GM18858 (cell line): ENCODE measurements around the gene KRTAP5-1.
"Not testable (repeated sequence)": the region's sequence is repeated elsewhere in the genome, so short reads cannot be mapped to it uniquely, and the experiment has no call there.

Experiments used
- ATAC-seq: cut with Tn5 transposase; IDR thresholded peaks from one replicate; pipeline ENCODE4 v1.9.1; 2021; ENCODE audit not compliant: unreplicated experiment

Gene KRTAP5-1, protein sequence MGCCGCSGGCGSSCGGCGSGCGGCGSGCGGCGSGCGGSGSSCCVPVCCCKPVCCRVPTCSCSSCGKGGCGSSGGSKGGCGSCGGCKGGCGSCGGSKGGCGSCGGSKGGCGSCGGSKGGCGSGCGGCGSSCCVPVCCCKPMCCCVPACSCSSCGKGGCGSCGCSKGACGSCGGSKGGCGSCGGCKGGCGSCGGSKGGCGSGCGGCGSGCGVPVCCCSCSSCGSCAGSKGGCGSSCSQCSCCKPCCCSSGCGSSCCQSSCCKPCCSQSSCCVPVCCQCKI

DNA sequence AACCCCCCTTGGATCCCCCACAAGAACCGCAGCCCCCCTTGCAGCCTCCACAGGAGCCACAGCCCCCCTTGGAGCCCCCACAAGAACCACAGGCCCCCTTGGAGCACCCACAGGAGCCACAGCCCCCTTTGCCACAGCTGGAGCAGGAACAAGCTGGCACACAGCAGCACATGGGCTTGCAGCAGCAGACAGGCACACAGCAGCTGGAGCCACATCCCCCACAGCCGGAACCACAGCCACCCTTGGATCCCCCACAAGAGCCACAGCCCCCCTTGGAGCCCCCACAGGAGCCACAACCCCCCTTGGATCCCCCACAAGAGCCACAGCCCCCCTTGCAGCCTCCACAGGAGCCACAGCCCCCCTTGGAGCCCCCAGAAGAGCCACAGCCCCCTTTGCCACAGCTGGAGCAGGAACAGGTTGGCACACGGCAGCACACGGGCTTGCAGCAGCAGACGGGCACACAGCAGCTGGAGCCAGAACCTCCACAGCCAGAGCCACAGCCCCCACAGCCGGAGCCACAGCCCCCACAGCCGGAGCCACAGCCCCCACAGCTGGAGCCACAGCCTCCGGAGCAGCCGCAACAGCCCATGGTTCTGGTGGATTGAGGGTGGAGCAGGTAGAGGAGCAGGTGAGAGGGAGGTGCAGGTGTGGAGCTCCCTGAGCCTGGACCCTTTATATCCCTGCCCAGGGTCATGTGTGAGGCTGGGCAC, at the start of gene KRTAP5-1:
TSS of gene KRTAP5-1 (minus strand) at position 623 of the 710 bp plus-strand sequence. CDS start at position 589, 34 bp downstream.
- ATAC-seq = not testable (repeated sequence)

DNA sequence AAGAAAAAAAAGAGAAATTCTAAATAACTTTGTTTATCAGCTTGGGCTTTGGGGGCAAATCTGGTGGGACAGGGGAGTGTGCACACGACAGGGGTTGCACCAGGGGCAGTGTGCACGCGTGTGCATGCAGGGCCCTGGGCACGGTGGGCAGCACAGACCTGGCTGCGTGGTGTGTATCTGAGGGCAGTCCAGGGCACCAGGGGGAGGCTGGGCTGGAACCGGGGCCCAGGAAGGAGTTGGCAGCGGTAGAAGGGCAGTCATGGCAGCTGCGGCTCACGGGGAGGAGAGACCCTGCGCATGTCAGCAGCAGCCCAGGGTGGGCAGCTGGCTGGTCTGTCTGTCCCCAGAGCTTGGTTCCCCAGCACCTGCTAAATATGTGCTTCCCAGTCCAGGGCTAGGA, 48.8 kb upstream of the KRTAP5-1 start:
- no peak for ATAC-seq

DNA sequence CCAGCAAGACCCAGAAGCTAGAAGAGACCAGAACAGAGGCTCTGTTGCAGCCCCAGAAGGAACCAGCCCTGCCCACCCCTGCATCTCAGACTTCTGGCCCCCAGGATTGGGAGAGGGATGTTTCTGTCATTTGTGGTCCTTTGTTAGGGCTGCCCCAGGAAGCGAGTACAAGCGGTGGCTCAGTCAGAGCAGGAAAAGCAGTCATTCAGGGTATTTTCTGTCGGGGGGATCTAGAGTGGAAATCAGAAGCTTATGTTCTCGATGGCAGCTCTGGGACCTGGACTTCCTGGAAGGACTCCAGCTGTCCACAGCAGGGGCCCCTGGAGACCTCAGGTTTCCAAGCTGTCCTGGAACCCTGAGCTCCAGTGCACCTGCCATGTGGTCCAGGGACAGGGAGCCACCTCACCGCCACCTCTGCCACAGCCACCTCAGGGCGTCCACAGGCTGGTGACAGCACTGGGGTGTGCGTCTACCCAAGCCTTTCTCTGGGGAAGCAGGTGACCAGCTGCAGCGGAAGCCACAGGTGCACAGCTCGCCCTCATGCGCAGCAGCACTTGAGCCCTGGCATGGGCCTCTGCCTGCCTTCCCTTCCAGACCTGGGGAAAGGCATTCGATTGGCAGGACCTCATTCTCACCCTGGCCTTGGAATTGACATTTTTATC, 47.1 kb upstream of the KRTAP5-1 start:
- ATAC-seq = no peak

DNA sequence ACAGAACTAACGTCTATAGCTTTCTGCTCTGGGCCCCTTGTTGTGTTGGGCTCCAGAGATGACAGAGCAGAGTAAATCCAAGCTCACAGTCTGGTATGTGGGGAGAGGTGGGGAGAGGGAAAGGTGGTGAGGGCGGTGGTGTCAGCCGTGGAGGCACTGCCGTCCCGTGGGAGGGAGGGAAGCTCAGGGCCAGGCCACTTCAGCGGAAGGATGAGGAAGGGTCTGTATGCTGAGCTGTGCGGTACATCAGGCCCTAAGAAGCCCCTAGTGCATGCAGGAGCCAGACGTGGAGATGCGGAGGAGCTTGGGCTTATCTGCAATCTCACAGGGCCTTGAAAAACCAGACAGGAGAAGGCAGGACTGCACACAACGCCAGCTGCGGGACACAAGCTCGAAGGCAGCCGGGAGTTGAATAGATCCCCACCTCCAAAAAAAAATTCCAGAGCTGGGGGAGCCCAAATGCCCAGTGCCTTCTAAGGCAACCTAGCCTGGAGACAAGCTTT, 46.0 kb upstream of the KRTAP5-1 start:
- ATAC-seq = no peak

DNA sequence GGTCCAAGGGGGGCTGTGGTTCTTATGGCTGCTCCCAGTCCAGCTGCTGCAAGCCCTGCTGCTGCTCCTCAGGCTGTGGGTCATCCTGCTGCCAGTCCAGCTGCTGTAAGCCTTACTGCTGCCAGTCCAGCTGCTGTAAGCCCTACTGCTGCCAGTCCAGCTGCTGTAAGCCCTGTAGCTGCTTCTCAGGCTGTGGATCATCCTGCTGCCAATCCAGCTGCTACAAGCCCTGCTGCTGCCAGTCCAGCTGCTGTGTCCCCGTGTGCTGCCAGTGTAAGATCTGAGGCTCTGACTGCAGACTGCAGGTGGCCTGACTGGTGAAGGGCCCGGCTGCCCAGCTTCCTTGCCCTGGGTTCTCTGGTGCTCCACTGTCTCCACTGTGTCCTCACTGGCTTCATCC, 45.2 kb upstream of the KRTAP5-1 start:
- ATAC-seq = no peak

DNA sequence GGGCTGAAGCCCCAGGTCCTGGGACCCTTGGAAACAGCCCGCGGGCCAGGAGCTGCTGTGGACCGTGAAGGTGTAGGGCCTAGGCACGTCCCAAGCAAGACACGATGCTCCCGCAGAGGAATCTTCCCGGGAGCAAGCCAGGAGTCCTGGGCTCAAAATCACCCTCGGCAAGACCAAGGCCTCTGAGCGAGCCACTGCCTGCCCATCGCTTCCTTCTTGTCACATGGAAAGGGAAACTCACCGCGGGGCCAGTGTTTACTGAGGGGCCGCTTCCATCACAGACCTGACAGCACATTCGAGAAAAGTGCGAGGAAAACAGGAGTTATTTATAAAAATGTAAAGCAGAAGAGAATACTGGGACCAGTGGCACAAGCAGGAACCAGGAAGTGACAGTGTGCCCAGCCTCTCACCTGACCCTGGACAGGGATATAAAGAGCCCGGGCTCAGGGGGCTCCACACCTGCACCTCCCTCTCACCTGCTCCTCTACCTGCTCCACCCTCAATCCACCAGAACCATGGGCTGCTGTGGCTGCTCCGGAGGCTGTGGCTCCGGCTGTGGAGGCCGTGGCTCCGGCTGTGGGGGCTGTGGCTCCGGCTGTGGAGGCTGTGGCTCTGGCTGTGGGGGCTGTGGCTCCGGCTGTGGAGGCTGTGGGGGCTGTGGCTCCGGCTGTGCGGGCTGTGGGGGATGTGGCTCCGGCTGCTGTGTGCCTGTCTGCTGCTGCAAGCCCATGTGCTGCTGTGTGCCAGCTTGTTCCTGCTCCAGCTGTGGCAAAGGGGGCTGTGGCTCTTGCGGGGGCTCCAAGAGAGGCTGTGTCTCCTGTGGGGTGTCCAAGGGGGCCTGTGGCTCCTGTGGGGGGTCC, 44.5 kb upstream of the KRTAP5-1 start, which contains the start of gene KRTAP5-5:
TSS of gene KRTAP5-5 (plus strand) at position 450 of the 860 bp plus-strand sequence. CDS start at position 516, 66 bp downstream.
- ATAC-seq = no peak

DNA sequence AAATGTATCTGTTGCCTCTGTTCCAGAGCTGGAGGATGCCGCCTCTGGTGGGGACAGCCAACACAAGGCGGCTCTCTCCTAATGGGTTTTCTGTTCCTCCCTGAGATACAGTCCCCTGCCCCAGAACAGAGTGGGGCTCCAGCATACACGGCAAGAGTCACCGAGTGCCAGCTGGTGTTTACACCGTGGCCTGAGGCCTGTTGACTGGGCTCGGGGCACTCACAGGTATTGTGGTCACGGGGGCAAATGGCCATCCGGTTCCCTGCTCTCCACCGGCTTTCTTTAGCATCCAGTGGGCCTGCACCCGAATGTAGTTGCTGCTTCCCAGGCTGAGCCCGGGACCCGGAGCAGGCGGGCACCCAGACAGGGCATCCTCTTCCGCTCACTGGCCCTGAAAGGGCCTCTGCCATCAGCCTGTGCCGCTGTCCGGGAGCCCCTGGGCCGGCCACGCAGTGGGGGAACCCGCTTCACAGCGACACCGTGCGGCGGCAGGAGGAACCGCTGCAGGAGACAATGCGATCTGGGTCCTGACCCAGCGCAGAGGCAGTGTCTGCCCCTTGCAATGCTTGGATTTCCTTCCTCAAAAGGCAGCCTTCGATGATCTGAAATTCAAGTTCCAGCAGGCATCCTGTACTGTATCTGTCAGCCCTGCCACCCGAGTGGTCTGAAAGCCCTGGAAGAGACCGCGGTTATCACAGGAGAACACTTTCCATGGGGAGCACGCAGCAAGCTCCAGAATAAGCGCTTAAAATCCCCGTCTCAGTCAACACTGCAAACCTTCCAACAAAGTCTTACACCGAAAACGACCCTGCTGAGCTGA, 43.6 kb upstream of the KRTAP5-1 start:
- ATAC-seq = no peak

DNA sequence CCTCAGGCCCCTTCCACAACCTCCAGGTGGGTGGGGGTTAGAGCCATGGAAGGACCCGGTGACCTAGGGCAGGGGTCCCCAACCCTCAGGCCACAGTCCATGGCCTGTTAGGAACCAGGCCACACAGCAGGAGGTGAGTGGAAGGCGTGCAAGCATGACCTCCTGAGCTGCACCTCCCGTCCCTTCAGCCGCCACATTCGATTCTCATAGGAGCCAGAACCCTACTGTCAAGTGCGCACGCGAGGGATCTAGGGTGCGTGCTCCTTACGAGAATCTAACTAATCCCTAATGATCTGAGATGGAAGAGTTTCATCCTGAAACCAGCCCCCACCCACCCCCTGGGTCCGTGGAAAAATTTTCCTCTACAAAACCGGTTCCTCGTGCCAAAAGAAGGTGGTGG, 40.5 kb upstream of the KRTAP5-1 start:
- no peak for ATAC-seq

DNA sequence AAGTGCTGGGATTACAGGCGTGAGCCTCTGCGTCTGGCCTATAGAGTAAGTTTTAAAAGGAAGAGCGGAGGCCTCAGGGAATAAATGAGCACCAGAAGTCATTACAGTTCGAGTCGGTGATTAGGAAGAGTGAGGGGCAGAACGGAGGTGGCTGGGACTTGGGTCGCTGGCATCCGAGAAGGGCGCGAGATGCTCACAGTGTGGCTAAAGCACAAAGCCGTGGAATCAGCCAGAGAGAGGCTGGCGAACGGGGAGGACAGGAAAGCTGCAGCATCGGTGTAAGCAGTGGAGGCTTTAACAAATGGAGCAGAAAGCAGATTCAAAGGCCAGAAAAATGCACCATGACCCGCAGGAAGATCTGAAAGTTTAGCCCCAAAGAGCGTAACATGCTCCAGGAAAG, 39.5 kb upstream of the KRTAP5-1 start:
- no peak for ATAC-seq

DNA sequence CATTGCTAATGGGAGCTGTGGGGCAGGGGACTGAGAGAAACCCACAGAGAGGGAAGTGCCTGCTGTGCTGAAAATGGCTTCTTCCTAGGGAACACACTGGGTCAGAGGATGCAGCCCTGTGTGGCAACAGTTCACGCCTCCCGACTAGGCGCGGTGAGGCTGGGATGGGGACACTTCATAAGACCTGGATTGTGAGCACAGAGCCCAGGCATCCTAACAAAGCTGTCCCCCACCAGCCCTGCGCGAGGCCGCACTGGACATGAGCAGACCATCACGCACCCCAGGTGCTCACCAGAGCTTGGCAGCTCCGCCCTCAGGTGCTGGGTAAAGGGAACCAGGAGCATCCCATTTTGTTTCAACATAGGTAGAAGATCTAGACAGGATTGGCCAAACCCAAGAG, 38.6 kb upstream of the KRTAP5-1 start:
- ATAC-seq = no peak

DNA sequence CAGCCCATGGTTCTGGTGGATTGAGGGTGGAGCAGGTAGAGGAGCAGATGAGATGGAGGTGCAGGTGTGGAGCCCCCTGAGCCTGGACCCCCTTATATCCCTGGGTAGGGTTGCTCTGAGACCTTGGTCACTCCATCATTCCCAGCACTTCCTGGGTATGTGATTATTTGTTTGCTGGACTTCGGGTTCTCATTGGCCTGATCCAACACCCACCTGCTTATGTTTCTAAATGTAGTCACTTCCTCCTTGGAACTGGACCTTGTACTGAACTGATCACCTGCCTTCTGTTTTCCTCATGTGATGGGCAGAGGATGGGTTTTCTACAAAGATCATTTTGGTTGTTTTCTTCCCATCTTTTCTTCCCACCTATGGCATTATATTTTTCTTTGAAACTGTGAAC, 37.0 kb upstream of the KRTAP5-1 start, which contains the start of gene KRTAP5-4:
TSS of gene KRTAP5-4 (minus strand) at position 53 of the 400 bp plus-strand sequence. CDS start at position 8, 45 bp downstream.
- ATAC-seq = no peak

DNA sequence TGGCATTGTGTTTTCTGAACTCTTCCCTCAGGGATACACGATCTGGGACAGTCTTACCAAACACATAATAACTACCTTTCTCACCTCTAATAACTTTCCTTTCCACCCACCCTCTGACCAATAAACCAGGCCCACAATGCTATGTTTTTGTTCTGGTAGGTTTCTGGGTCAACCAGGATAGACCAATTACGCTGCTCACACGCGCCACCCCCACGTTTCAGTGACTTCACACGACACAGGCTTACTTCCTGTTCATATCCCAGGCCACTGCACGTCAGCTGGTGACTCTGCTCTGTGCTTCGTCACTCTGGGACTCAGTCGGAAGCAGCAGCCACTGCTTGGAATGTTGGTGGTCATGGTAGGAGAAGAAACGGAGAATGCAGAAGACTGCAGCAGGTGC, 34.4 kb upstream of the KRTAP5-1 start:
- ATAC-seq = no peak

DNA sequence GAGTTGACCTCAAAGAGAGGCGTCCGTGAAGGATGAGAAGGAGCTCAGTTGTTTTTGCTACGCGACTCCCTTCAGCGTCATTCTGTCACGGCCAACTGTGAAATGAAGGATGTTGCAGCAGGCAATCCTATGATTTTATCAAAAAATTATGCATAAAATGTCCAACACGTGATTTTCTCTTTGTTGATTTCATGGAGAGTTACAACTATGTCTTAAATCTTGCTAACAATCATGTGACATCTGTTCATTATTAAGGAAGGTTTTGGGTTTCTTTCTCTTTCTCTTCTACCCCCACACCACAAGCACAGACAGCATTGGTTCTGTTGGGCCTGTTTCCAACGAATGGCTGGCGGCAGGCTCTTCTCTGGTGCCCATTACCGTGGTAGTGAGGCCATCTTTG, 33.1 kb upstream of the KRTAP5-1 start:
- ATAC-seq = no peak

DNA sequence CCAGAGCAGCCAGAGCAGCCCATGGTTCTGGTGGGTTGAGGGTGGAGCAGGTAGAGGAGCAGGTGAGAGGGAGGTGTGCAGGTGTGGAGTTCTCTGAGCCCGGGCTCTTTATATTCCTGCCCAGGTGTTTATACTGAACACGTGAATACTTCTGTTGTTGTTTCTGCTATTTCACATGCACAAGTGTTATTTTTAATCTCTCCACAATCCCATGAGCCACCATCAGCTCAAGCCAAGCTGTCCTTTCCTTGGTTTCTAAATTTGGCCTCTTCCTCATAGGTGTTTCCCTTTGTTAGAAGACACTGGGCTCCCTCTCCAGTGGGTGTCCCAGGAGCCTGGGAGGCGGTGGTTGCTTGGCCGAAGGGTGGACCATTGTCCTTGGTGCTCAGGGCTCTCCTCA, 23.3 kb upstream of the KRTAP5-1 start, which contains the start of gene KRTAP5-3:
TSS of gene KRTAP5-3 (minus strand) at position 101 of the 400 bp plus-strand sequence. CDS start at position 23, 78 bp downstream.
- ATAC-seq = no peak

DNA sequence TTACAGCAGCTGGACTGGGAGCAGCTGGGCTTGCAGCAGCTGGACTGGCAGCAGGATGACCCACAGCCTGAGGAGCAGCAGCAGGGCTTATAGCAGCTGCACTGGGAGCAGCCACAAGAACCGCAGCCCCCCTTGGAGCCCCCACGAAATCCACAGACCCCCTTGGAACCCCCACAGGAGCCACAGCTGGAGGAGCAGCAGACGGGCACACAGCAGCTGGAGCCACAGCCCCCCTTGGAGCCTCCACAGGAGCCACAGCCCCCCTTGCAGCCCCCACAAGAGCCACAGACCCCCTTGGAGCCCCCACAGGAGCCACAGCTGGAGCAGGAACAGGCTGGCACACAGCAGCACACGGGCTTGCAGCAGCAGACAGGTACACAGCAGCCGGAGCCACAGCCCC, 22.8 kb upstream of the KRTAP5-1 start:
- not testable (repeated sequence) for ATAC-seq

DNA sequence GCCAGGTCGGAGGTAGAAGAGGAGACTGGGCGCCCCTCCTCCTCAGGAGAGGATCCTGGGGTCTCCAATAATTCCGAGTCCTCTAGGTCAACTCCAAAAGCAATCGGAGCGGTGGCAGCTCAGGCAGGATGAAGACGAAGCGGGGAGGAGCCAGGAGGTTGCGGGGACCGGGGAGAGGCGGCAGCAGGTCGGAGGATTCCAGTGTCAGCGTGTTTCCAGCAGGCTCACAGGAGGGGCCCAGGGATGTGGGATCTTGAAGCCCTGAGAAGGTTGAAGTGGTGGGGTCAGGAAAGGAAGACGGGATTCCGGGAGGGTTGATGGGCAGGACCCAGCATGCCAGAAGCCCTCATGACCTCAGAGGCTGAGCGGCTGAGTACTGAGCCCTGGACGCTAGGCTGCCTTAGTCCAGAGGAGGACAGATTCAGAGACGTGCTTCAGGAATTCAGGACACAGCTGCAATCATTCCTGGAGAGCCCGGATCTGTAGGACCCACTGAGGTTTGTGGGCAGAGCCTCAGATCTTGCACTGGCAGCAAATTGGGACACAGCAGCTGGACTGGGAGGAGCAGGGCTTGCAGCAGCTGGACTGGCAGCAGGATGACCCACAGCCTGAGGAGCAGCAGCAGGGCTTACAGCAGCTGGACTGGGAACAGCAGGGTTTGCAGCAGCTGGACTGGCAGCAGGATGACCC, 22.2 kb upstream of the KRTAP5-1 start:
- ATAC-seq = not testable (repeated sequence)

DNA sequence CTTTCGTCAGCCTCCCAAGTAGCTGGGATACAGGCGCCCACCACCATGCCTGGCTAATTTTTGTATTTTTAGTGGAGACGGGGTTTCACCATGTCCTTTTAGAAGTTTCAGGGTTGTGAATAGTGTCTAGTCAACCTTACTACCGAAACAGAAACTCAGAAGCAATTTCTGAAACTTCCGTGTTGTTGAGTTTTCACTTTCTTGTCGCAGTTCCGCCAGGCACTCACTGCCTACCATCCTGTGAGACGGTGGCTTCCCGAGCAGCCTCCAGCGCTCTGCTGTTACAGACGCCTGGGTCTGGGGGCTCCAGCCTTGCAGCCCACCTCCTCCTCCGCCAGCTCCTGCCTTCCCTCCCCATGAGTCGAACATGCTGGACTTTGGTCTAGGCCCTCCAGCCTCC, 20.8 kb upstream of the KRTAP5-1 start:
- ATAC-seq = peak; percentile 71

DNA sequence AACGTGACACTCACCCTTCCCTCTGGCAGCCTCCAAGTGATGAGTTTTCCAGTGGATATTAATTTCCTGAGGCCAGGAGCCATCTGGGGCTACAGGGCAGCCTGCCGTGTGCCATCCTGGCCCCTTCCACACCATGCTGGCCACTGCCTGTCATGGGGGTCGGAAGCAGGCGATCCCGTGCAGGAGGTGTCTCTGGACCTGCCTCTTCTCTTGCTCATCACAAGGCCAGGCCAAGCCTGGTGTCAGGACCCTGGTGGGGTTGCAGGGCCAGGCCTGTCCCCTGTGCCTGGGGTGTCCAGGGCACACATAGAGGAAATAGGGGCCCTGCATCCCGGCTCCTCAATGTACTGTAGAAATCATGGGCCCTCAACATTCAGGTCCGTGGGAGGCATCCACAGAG, 19.6 kb upstream of the KRTAP5-1 start:
- ATAC-seq = no peak

DNA sequence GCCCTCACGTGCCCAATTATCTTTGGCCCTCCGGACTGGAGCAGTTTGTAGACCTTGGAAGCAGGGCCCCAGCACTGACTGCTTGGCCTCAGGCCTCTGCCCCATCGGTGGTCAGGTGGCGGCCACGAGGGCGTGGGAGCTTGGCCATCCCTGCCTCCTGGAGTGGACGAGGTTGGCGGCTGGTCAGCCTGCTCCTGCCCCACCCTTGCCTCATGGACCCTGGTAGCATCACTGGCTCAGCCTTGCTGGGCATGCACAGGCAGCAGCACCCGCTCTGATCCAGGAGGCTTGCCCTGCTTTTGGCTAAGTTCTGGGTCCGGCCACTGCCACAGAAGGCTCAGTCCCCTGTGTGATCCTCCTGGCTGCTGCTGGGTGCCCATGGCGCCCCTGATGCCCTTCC, 19.1 kb upstream of the KRTAP5-1 start:
- ATAC-seq = no peak
